Adrenal gland (tissue), 12 donors: ENCODE results near the gene CMTM3. TPM values are rescaled to one million over a fixed set of nuclear protein-coding genes. Genes with fewer than 3 reads are reported as not detected.

Source experiments
- DNase-seq, 7 donors: peaks; one replicate each; pipeline ENCODE4 v3.0.0-alpha.2; 2019 to 2020
- H3K27ac ChIP-seq, 5 donors: fragments of 200-600 bp; sonication (generic) in 4 of 5; 1 replicate in 3 of 5; 2 replicates in 2 of 5; pipeline versions ENCODE4 v1.5.1 to v1.8.0; 2016 to 2020; ENCODE audit warnings: mild to moderate bottlenecking in 1 of 5
- H3K27me3 ChIP-seq: fragments of 200-600 bp; 2 replicates; pipeline ENCODE4 v1.8.0; 2021
- H3K36me3 ChIP-seq, 2 donors: fragments of 200-600 bp; replicated peaks in 1 of 2; 1 replicate in 1 of 2; 2 replicates in 1 of 2; pipeline versions ENCODE4 v1.5.1 to v1.8.0; 2018 to 2022
- H3K4me1 ChIP-seq, 2 donors: fragments of 200-600 bp; replicated peaks in 1 of 2; 1 replicate in 1 of 2; 2 replicates in 1 of 2; pipeline versions ENCODE4 v1.5.1 to v1.8.0; 2018 to 2021
- H3K4me3 ChIP-seq, 4 donors: fragments of 200-600 bp; sonication (generic) in 3 of 4; one replicate each; pipeline ENCODE4 v1.5.1; 2016 to 2018
- H3K9me3 ChIP-seq, 3 donors: fragments of 200-600 bp; sonication (generic) in 1 of 3; replicated peaks in 1 of 3; 1 replicate in 2 of 3; 2 replicates in 1 of 3; pipeline versions ENCODE4 v1.5.1 to v1.8.0; 2016 to 2021
- CTCF ChIP-seq, 6 experiments: fragments of 450-650 bp in 4 of 6; fragments of 200-600 bp in 2 of 6; sonication (generic) in 1 of 6; IDR thresholded peaks; 1 replicate in 5 of 6; 2 replicates in 1 of 6; pipeline versions ENCODE4 v1.5.1 to v1.8.0; 2016 to 2021; ENCODE audit warnings: antibody characterized with exemption in 6 of 6, mild to moderate bottlenecking in 2 of 6, moderate library complexity in 1 of 6
- POLR2A ChIP-seq, 2 donors: fragments of 450-650 bp; IDR thresholded peaks; one replicate each; pipeline ENCODE4 v1.6.1; 2017; ENCODE audit warnings: antibody characterized with exemption in 2 of 2, mild to moderate bottlenecking in 2 of 2, moderate library complexity in 1 of 2
- WGBS, 4 donors: extraction: QIAGEN DNeasy Blood & Tissue Kit in 2 of 4; methylation state at CpG; one replicate each; pipeline versions ENCODE4 v1.1.5 to v1.1.7; 2013 to 2017; 5-methylcytosine and 5-hydroxymethylcytosine counted together
- intact Hi-C, 2 donors: fragments of 100-400 bp; cut with DNase I; formaldehyde crosslinking; loops; one replicate each; pipeline versions ENCODE4 v1.14.1 to v1.15.0; 2022 to 2023
- polyA plus RNA-seq, 3 donors: library from polyadenylated mRNA; stranded (reverse); fragments of 200-250 nt in 2 of 3; fragments of 350-450 nt in 1 of 3; fragmentation: Illumina TruSeq in 1 of 3; extraction: RNeasy Lipid Tissue Mini Kit (QIAGEN cat#74804) in 1 of 3; gene quantifications; one replicate each; pipeline ENCODE4 v1.2.3, GENCODE V29; 2013 to 2014
- total RNA-seq, 9 donors: library from RNA; depleted of rRNA in 4 of 9; stranded (reverse); fragments of >200 nt in 4 of 9; fragments of 120-200 nt in 1 of 9; fragmentation: NEBNext Ultra II Directional in 1 of 9; extraction: Animal tissue kit (Norgen Biotek cat#: 25700) in 1 of 9; gene quantifications; one replicate each; pipeline versions ENCODE4 v1.1.0 to v1.2.4, GENCODE V29; 2013 to 2023
- donor health status: healthy with polysubstance abuse.
- donor health status: Bipolar disorder and iron deficiency.
- donor health status: DM: yes; HTN: yes; CAD: no.
- donor health status: DM: no; HTN: no; CAD: no.
- donor health status: DM: no; HTN: no; CAD: no.
- donor health status: DM: yes; HTN: yes; CAD: no.

The CMTM3 gene
- total and polyA plus RNA-seq, 12 donors = 6.4 to 31.8 (median 24.6) TPM

DNA sequence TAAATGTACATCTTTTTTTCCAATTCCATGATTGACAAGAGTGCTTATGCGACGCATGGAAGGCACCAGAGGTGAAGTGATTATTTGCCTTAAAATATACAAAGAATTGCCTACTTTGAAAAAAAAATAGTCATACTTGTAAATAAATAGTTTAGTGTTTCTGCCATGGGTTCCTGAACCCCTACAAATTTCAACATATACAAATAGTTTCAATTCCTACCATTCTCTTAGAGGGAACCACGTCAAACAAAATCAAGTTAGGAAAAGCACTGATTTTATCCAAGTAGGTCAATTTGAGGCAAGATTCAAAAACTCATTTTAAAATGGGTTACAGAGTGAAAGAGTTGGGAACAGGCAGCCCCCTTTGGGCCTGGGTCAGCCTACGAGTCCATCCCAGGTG is 11.7 kb downstream of the CMTM3 start:
- H3K4me3 ChIP-seq = no peak overlapping the region
- 67 to 85% (median 85%) methylated on average over 4 of the region's 4 CpGs for WGBS, 4 donors
- peak overlapping the region in 3 of 5 donors; percentile 54 to 76 (median 60) for H3K27ac ChIP-seq
- TF ChIP-seq CTCF (IDR thresholded peaks at IDR 0.05) = no peak
- no peak for TF ChIP-seq POLR2A (IDR thresholded peaks at IDR 0.05)
- intact Hi-C loops = no loop called here
- H3K9me3 ChIP-seq = no peaks in the 10 kb centered on the region
- H3K27me3 ChIP-seq = no peaks in the 10 kb centered on the region
- peaks cover 12 to 30% of the 10 kb centered on the region in 2 donors for H3K4me1 ChIP-seq
- no peak for DNase-seq
- H3K36me3 ChIP-seq = peaks cover 0 to 23% of the 10 kb centered on the region in 2 donors

DNA sequence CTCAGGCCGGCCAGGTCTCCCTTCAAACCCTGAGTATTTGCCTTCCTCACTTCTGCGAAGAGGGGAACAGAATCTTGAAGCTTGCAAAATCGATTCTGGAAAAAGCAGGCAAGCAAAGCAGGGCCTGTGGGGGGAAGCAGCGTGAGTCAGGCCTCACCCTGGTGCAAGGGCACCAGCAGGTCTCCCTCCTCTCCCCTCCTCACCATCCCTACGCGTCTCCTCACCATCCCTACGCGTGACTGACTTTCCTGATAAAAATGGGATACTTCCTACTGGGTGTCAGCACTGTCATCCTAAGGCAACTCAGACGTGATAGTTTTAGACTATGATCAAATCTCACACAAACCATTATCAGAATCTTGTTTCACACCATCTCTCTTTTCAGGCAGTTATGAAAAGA is 12.1 kb downstream of the CMTM3 start:
- peak overlapping the region in 3 of 5 donors; percentile 54 to 76 (median 60) for H3K27ac ChIP-seq
- no peak for TF ChIP-seq POLR2A (IDR thresholded peaks at IDR 0.05)
- TF ChIP-seq CTCF (IDR thresholded peaks at IDR 0.05) = no peak
- peaks cover 12 to 30% of the 10 kb centered on the region in 2 donors for H3K4me1 ChIP-seq
- H3K36me3 ChIP-seq = peaks cover 0 to 19% of the 10 kb centered on the region in 2 donors
- H3K9me3 ChIP-seq = no peaks in the 10 kb centered on the region
- intact Hi-C loops = no loop called here
- 39 to 68% (median 51%) methylated on average over 7 to 9 of the region's 9 CpGs for WGBS, 4 donors
- H3K4me3 ChIP-seq = no peak overlapping the region
- H3K27me3 ChIP-seq = no peaks in the 10 kb centered on the region
- peak in 4 of 7 donors; percentile 41 to 75 (median 61) for DNase-seq

DNA sequence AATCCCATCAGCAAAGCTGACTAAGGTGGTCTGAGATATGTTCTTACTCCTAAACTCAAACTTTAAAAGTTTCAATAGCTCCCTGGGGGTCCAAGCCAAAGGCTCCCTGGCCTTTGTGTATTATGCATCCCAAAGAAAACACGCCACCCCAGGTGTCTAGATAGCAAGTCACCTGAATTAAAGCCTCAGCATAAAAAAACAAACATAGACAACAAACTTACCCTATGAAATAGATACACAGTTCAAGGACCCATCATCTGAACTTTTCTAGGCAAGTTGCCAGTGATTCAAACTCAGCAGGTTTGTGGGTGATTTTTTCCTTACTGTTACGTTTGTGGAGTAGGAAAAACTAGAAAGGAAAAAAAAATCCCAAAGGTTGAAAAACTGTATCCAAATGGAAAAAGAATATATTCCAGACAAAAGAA is 12.5 kb downstream of the CMTM3 start:
- TF ChIP-seq CTCF (IDR thresholded peaks at IDR 0.05) = no peak
- TF ChIP-seq POLR2A (IDR thresholded peaks at IDR 0.05) = no peak
- Histone ChIP-seq H3K27ac (peak overlapping the region in 3 of 5 donors; percentile 54 to 76 (median 60)), H3K9me3 (no peaks in the 10 kb centered on the region), H3K4me1 (peaks cover 12 to 30% of the 10 kb centered on the region in 2 donors), H3K27me3 (no peaks in the 10 kb centered on the region), H3K36me3 (peaks cover 0 to 15% of the 10 kb centered on the region in 2 donors), H3K4me3 (no peak overlapping the region)
- intact Hi-C loops = no loop called here
- WGBS, 4 donors = 60 to 72% (median 66%) methylated on average over 2 of the region's 2 CpGs
- peak in 1 of 7 donors; percentile 30 for DNase-seq

GRCh38 chr16:66617728-66618127 is 13.2 kb downstream of the CMTM3 start:
- intact Hi-C loops = no loop called here

More at GRCh38 chr16:66617728-66618127, 13.2 kb downstream of the CMTM3 start:
- Histone ChIP-seq H3K36me3 (peaks cover 0 to 9% of the 10 kb centered on the region in 2 donors), H3K27ac (peak overlapping the region in 1 of 5 donors; percentile 76), H3K4me1 (peaks cover 14 to 30% of the 10 kb centered on the region in 2 donors), H3K27me3 (no peaks in the 10 kb centered on the region), H3K9me3 (no peaks in the 10 kb centered on the region), H3K4me3 (no peak overlapping the region)
- 70 to 86% (median 83%) methylated on average over 7 of the region's 7 CpGs for WGBS, 4 donors
- TF ChIP-seq CTCF (IDR thresholded peaks at IDR 0.05) (no peak), POLR2A (IDR thresholded peaks at IDR 0.05) (no peak)
- no peak for DNase-seq
